ENCODE measurements around the gene WNT9A.
"Not testable (repeated sequence)": the region's sequence is repeated elsewhere in the genome, so short reads cannot be mapped to it uniquely, and the experiment has no call there.

- not testable (repeated sequence) for TF ChIP-seq CTCF (conservative IDR thresholded peaks at IDR 0.05); ZFX (IDR thresholded peaks at IDR 0.05)
Observed at GRCh38 chr1:227871892-227872291, 75.8 kb downstream of the WNT9A start.
